HG02938 (cell line): ENCODE measurements around the gene BRINP1.

ENCODE experiments used
- ATAC-seq: cut with Tn5 transposase; IDR thresholded peaks from one replicate; pipeline ENCODE4 v1.9.1; 2021; ENCODE audit warnings: mild to moderate bottlenecking, moderate library complexity; ENCODE audit not compliant: unreplicated experiment

The BRINP1 gene

DNA sequence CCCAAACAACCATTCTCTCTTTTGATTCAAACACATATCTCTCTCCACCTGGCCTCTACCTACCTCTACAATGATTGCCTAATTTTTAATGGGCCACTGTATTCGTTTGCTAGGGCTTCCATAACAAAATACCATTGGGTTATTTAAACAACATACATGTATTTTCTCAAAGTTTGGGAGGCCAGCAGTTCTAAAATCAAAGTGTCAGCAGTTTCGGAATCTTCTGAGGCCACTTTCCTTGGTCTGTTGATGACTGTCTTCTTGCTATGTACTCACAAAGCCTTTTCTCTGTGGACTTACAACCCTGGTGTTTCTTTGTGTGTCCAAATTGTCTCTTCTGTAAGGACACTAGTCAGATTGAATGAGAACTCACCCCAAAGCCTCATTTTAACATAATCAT is 214.7 kb downstream of the BRINP1 start:
- ATAC-seq: no peak

- no peak for ATAC-seq
These were observed 215.8 kb downstream of the BRINP1 start for GRCh38 chr9:119153402-119153801.

DNA sequence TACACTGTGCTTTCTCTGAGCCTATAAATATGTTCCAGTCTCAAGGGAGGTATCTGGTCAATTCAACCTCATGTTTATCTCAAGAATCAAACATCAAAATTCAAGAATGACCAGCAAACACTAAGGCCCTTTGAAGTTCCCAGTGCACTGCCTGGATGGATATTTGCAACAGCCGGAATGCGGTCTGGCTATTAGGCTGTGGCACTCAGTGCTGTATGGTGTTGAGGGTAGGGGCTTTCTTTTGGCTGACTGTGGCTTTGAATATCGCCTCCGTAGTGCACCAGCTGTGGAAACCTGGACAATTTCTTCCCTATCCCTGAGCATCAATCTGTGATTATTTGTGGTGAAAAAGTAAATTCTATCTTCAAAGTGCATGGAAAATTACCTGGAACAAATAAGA is 220.4 kb downstream of the BRINP1 start:
- no peak for ATAC-seq

GRCh38 chr9:119137479-119137878 is 231.8 kb downstream of the BRINP1 start:
- no peak for ATAC-seq

DNA sequence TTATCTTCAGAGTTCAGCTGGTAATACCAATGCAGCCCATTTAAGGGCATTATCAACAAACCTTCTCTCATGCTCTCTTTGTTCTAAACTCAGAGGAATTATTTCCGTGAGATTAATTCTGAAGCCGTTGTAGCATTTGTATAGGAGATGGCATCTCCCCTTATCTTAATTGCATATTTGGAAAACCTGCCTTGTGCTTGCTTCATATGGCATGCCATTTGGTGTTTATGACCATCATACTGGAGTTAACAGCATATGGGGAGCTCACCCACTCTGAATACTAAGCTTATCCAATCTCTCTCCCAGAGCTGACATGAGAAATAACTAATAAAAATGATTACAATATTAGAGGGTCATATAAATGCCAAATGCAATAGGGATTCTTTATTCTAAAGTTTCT is 243.2 kb downstream of the BRINP1 start:
- no peak for ATAC-seq

DNA sequence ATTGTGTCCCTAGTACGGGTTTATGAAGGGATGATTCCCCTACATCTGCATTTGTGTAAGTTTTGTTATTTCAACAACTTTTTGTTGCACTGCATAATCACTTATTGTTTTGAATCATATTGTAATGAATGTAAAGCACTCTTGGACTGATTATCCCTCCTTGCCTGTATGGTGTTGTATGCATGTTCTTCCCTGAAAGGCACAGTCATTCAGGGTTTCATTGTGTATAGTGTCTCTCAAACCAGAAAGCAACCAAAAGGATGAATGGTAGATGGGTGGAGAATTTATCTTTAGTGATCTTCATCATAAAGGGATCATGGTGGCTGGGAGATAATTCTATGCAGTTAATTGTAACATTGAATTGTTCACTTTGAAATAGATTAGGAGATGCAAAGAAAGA is 247.3 kb downstream of the BRINP1 start:
- ATAC-seq: no peak

GRCh38 chr9:119117409-119117808 is 251.8 kb downstream of the BRINP1 start:
- ATAC-seq: no peak
